Astrocyte (in vitro differentiated cells and primary cell): ENCODE results near the gene MARCHF6. TPM values are rescaled to one million over a fixed set of nuclear protein-coding genes. Genes with fewer than 3 reads are reported as not detected.

ENCODE experiments used
- DNase-seq: peaks from one replicate; pipeline ENCODE4 v3.0.0-alpha.2; 2010; ENCODE audit warnings: low read depth
- FAIRE-seq: peaks from 2 replicates; lab custom pipeline; 2011; peaks lifted over from hg19 to GRCh38; lab: Jason Lieb, UNC
- H2AFZ ChIP-seq: 2 replicates; pipeline ENCODE4 v1.6.0; 2012; ENCODE audit warnings: low read depth, low read length, inconsistent platforms
- H3K27ac ChIP-seq: 2 replicates; pipeline ENCODE4 v1.5.1; 2011; ENCODE audit warnings: low read depth, low read length, inconsistent platforms
- H3K27me3 ChIP-seq: 2 replicates; pipeline ENCODE4 v1.6.0; 2011; ENCODE audit warnings: low read length, inconsistent platforms; ENCODE audit not compliant: insufficient read depth
- H3K36me3 ChIP-seq: 2 replicates; pipeline ENCODE4 v1.5.1; 2011; ENCODE audit warnings: low read length, inconsistent platforms; ENCODE audit not compliant: insufficient read depth
- H3K4me1 ChIP-seq: 2 replicates; pipeline ENCODE4 v1.5.1; 2011; ENCODE audit warnings: low read length, inconsistent platforms; ENCODE audit not compliant: insufficient read depth
- H3K4me2 ChIP-seq: 2 replicates; pipeline ENCODE4 v1.6.0; 2012; ENCODE audit warnings: low read length, inconsistent platforms
- H3K4me3 ChIP-seq: 2 replicates; pipeline ENCODE4 v1.5.1; 2011; ENCODE audit warnings: low read depth, mild to moderate bottlenecking, low read length, inconsistent platforms; ENCODE audit not compliant: insufficient read depth
- H3K79me2 ChIP-seq: 2 replicates; pipeline ENCODE4 v1.6.0; 2012; ENCODE audit warnings: mild to moderate bottlenecking, low read length, inconsistent platforms; ENCODE audit not compliant: insufficient read depth
- H3K9ac ChIP-seq: 2 replicates; pipeline ENCODE4 v1.6.0; 2012; ENCODE audit warnings: mild to moderate bottlenecking, low read length, inconsistent platforms
- H3K9me3 ChIP-seq: 2 replicates; pipeline ENCODE4 v1.5.1; 2012; ENCODE audit warnings: low read depth, mild to moderate bottlenecking, low read length, inconsistent platforms; ENCODE audit not compliant: insufficient read depth
- H4K20me1 ChIP-seq: 2 replicates; pipeline ENCODE4 v1.6.0; 2012; ENCODE audit warnings: low read length, inconsistent platforms; ENCODE audit not compliant: insufficient read depth
- H3K27ac Mint-ChIP-seq: one replicate; pipeline ENCODE4 v1.8.0; 2021; ENCODE audit warnings: mild to moderate bottlenecking, mixed read lengths; ENCODE audit not compliant: unreplicated experiment
- H3K27me3 Mint-ChIP-seq: one replicate; pipeline ENCODE4 v1.8.0; 2021; ENCODE audit warnings: low read depth, mixed read lengths; ENCODE audit not compliant: unreplicated experiment
- H3K36me3 Mint-ChIP-seq: one replicate; pipeline ENCODE4 v1.8.0; 2021; ENCODE audit warnings: low read depth, mixed read lengths; ENCODE audit not compliant: unreplicated experiment
- H3K4me1 Mint-ChIP-seq: one replicate; pipeline ENCODE4 v1.8.0; 2021; ENCODE audit warnings: low read depth, mixed read lengths; ENCODE audit not compliant: unreplicated experiment
- H3K4me3 Mint-ChIP-seq: one replicate; pipeline ENCODE4 v1.8.0; 2021; ENCODE audit warnings: mild to moderate bottlenecking, moderate library complexity, mixed read lengths; ENCODE audit not compliant: unreplicated experiment
- H3K9me3 Mint-ChIP-seq: one replicate; pipeline ENCODE4 v1.8.0; 2021; ENCODE audit warnings: mild to moderate bottlenecking, mixed read lengths; ENCODE audit not compliant: unreplicated experiment
- EZH2 ChIP-seq: IDR thresholded peaks from 2 replicates; pipeline ENCODE4 v1.6.1; 2012; ENCODE audit warnings: mild to moderate bottlenecking, low read length, inconsistent platforms; ENCODE audit not compliant: insufficient read depth
- total RNA-seq: library from RNA; stranded (reverse); gene quantifications from 2 replicates; pipeline ENCODE4 v1.2.1, GENCODE V29; 2021
- TF ChIP-seq, protein P1 (sequence below): IDR thresholded peaks from 2 replicates; pipeline ENCODE4 v1.5.1; 2011; ENCODE audit warnings: low read depth, mild to moderate bottlenecking, inconsistent platforms, low read length, moderate library complexity; ENCODE audit not compliant: insufficient read depth

Gene MARCHF6
- total RNA-seq, 1 donor from 2014 or later, result 139 TPM

DNA sequence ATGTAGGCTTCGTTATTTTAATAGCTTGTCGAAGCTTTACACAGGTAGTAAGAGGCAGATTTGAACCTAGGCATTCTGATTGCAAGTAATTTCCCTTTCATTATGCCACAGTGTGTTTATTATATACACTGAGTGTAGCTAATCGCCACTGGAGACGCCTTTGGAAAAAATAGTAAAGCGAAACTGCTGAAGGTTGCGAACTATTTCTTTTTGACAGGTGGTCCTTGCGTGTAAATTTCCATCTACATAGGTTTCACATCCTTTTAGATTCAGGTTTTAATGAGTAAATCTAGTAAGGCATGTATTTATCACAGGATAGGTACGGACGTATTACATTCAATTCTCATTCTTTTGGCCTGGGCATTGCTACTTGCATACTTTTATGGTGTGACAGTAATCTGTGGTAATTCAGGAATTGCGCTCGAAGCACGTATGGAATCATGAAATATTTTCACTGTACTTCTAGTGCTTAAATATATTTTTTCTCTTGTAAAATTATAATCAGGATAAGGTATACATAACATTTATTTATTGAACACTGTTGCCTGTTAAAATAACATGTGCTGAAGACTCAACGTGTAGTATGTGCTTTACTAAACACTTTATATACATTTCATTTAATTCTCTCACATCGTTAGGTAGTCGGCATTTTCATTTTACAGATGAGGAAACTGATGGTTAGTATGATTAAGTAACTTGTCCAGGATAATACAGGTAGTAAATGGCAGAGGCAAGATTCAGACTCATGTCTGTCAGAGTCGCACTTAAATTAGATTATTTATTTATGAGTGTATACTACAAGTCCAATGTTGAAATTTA lies 1.8 kb downstream of the MARCHF6 start:
- peak overlapping the region; percentile 96 for H3K27ac ChIP-seq
- peak overlapping the region; percentile 98 for H3K4me2 ChIP-seq
- H3K36me3 Mint-ChIP-seq, result no peaks in the 10 kb centered on the region
- H3K27me3 Mint-ChIP-seq, result no peaks in the 10 kb centered on the region
- H3K4me3 Mint-ChIP-seq, result peak overlapping the region; percentile 100
- FAIRE-seq, result no peak
- H3K9me3 ChIP-seq, result no peaks in the 10 kb centered on the region
- peak; percentile 76 for DNase-seq
- H3K27ac Mint-ChIP-seq, result peak overlapping the region; percentile 99
- H3K9ac ChIP-seq, result peak overlapping the region; percentile 97
- H3K27me3 ChIP-seq, result no peaks in the 10 kb centered on the region
- TF ChIP-seq, protein P1, sequence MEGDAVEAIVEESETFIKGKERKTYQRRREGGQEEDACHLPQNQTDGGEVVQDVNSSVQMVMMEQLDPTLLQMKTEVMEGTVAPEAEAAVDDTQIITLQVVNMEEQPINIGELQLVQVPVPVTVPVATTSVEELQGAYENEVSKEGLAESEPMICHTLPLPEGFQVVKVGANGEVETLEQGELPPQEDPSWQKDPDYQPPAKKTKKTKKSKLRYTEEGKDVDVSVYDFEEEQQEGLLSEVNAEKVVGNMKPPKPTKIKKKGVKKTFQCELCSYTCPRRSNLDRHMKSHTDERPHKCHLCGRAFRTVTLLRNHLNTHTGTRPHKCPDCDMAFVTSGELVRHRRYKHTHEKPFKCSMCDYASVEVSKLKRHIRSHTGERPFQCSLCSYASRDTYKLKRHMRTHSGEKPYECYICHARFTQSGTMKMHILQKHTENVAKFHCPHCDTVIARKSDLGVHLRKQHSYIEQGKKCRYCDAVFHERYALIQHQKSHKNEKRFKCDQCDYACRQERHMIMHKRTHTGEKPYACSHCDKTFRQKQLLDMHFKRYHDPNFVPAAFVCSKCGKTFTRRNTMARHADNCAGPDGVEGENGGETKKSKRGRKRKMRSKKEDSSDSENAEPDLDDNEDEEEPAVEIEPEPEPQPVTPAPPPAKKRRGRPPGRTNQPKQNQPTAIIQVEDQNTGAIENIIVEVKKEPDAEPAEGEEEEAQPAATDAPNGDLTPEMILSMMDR, result no peak
- no peak for TF ChIP-seq EZH2
- peaks cover 29% of the 10 kb centered on the region for H3K4me1 Mint-ChIP-seq
- H3K36me3 ChIP-seq, result no peaks in the 10 kb centered on the region
- H3K4me3 ChIP-seq, result peak overlapping the region; percentile 93
- H3K4me1 ChIP-seq, result peaks cover 21% of the 10 kb centered on the region
- no peaks in the 10 kb centered on the region for H3K9me3 Mint-ChIP-seq
- H4K20me1 ChIP-seq, result peaks cover 53% of the 10 kb centered on the region
- H3K79me2 ChIP-seq, result peaks cover 74% of the 10 kb centered on the region
- H2AFZ ChIP-seq, result no peak overlapping the region

DNA sequence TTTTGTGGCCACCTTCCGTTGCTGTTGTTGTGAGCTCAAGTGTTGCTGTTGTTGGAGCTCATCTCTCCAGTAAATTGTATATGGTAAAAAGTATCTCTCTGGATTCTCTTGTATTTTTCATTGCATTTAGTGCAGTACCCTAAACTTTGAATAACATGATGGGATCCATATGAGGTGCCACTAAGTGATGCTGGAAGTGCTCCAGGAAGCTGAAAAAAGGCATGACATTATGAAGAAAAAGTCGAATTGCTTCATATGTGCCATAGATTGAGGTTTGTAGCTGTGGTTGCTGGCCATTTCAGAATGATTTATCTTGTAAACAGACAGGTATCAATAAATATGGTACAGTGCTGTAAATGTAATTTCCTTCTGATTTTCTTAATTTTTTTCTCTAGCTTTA lies 5.5 kb downstream of the MARCHF6 start:
- Histone ChIP-seq H3K4me3 (no peak overlapping the region), H2AFZ (no peak overlapping the region), H3K4me1 (peaks cover 3% of the 10 kb centered on the region), H3K79me2 (peaks cover 100% of the 10 kb centered on the region), H3K36me3 (no peaks in the 10 kb centered on the region), H3K9ac (no peak overlapping the region), H3K9me3 (no peaks in the 10 kb centered on the region), H3K27me3 (no peaks in the 10 kb centered on the region), H3K27ac (no peak overlapping the region), H4K20me1 (peaks cover 87% of the 10 kb centered on the region), H3K4me2 (no peak overlapping the region)
- H3K27me3 Mint-ChIP-seq, result no peaks in the 10 kb centered on the region
- H3K36me3 Mint-ChIP-seq, result peaks cover 2% of the 10 kb centered on the region
- peaks cover 16% of the 10 kb centered on the region for H3K4me1 Mint-ChIP-seq
- TF ChIP-seq EZH2, result no peak
- TF ChIP-seq, protein P1, result no peak
- H3K9me3 Mint-ChIP-seq, result no peaks in the 10 kb centered on the region
- no peak overlapping the region for H3K4me3 Mint-ChIP-seq
- no peak for DNase-seq
- FAIRE-seq, result no peak
- H3K27ac Mint-ChIP-seq, result no peak overlapping the region

DNA sequence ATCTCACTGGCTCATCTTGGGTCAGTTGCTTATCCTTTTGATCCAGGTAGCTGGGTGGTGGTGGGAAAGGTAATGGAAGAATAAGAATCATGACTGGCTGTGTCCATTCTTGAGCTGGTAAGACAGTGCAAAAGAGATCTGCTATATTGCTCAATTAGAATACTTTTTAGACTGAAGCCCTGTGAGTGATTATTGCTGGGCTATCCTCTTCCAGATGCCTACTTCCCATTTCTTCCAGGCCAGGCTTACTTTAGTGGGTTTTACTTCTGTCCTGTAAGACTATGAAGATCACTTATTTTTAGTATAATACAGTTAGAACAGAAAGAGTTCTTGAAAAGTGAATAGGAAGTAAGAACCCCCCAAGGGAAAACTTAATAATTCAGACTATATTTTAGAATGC lies 7.2 kb downstream of the MARCHF6 start:
- Mint-ChIP-seq H3K27me3 (no peaks in the 10 kb centered on the region), H3K9me3 (no peaks in the 10 kb centered on the region), H3K4me3 (no peak overlapping the region), H3K36me3 (peaks cover 2% of the 10 kb centered on the region), H3K4me1 (peaks cover 10% of the 10 kb centered on the region), H3K27ac (no peak overlapping the region)
- Histone ChIP-seq H3K79me2 (peaks cover 100% of the 10 kb centered on the region), H4K20me1 (peaks cover 85% of the 10 kb centered on the region), H3K4me1 (peaks cover 3% of the 10 kb centered on the region), H3K27ac (no peak overlapping the region), H3K4me2 (no peak overlapping the region), H3K27me3 (no peaks in the 10 kb centered on the region), H2AFZ (no peak overlapping the region), H3K9ac (no peak overlapping the region), H3K4me3 (no peak overlapping the region), H3K9me3 (no peaks in the 10 kb centered on the region), H3K36me3 (no peaks in the 10 kb centered on the region)
- FAIRE-seq (no peak), DNase-seq (no peak)
- TF ChIP-seq, protein P1, result no peak
- no peak for TF ChIP-seq EZH2
